Activated CD4-positive, alpha-beta T cell treated with anti-CD3 and anti-CD28 coated beads, Interleukin-2, amount 10 ng/mL, durations not matched to agents 7 days and 5 days (primary cell): Measurements from ENCODE around the gene IPMK. TPM values are rescaled to one million over a fixed set of nuclear protein-coding genes. Genes with fewer than 3 reads are reported as not detected.

Experiments
- CTCF ChIA-PET: fragments of 350-600 bp; sonication (Branson Sonifier 250); formaldehyde crosslinking; loops from one replicate; lab custom pipeline; 2021; ENCODE audit warnings: antibody characterized with exemption; lab: Charles Lee
- POLR2A ChIA-PET: fragments of 350-600 bp; sonication (Branson Sonifier 250); formaldehyde crosslinking; loops from one replicate; lab custom pipeline; 2021; ENCODE audit warnings: antibody characterized with exemption; lab: Charles Lee
- DNase-seq: peaks from one replicate; pipeline ENCODE4 v3.0.0-alpha.2; 2020
- H3K27ac Mint-ChIP-seq: one replicate; pipeline ENCODE4 v1.8.0; 2021; ENCODE audit warnings: mild to moderate bottlenecking, moderate library complexity, mixed read lengths
- H3K27me3 Mint-ChIP-seq: one replicate; pipeline ENCODE4 v1.8.0; 2021; ENCODE audit warnings: mixed read lengths
- H3K36me3 Mint-ChIP-seq: one replicate; pipeline ENCODE4 v1.8.0; 2021; ENCODE audit warnings: low read depth, mixed read lengths
- H3K4me1 Mint-ChIP-seq: one replicate; pipeline ENCODE4 v1.8.0; 2021; ENCODE audit warnings: mixed read lengths
- H3K4me3 Mint-ChIP-seq: one replicate; pipeline ENCODE4 v1.8.0; 2021; ENCODE audit warnings: mild to moderate bottlenecking, moderate library complexity, mixed read lengths
- H3K9me3 Mint-ChIP-seq: one replicate; pipeline ENCODE4 v1.8.0; 2021; ENCODE audit warnings: mixed read lengths
- total RNA-seq, 2 experiments: library from RNA; stranded (reverse); gene quantifications; one replicate each; pipeline ENCODE4 v1.2.3, GENCODE V29; 2021

IPMK gene
- total RNA-seq = 1 to 10 TPM; 4.8 to 5.7 TPM

- peak within 1 kb of the TSS; percentile 98 for H3K27ac Mint-ChIP-seq
- H3K27me3 Mint-ChIP-seq = no peaks in the 10 kb centered on the region
- peak; percentile 94 for DNase-seq
- POLR2A ChIA-PET = interaction anchor here (0.6 kb wide), 1 partner anchor 117 kb away, joined by 3 read pairs; no protein-coding TSS in a partner anchor
- CTCF ChIA-PET = no interaction called here
- H3K4me1 Mint-ChIP-seq = peaks cover 48% of the 10 kb centered on the region
- H3K9me3 Mint-ChIP-seq = no peaks in the 10 kb centered on the region
- H3K36me3 Mint-ChIP-seq = peaks cover 5% of the 10 kb centered on the region
- peak within 1 kb of the TSS; percentile 99 for H3K4me3 Mint-ChIP-seq
These were observed at the start of gene IPMK for GRCh38 chr10:58267713-58268453. IPMK (minus strand) TSS chr10:58267894; CDS start chr10:58267611, 283 bp downstream.

- no peaks in the 10 kb centered on the region for H3K4me1 Mint-ChIP-seq
- CTCF ChIA-PET = no interaction called here
- H3K36me3 Mint-ChIP-seq = no peaks in the 10 kb centered on the region
- no peak overlapping the region for H3K4me3 Mint-ChIP-seq
- peaks cover 9% of the 10 kb centered on the region for H3K27me3 Mint-ChIP-seq
- H3K9me3 Mint-ChIP-seq = no peaks in the 10 kb centered on the region
- H3K27ac Mint-ChIP-seq = no peak overlapping the region
- DNase-seq = no peak
- POLR2A ChIA-PET = no interaction called here
These were observed 49.2 kb upstream of the IPMK start for GRCh38 chr10:58316874-58317273.

GRCh38 chr10:58311026-58311425, 43.3 kb upstream of the IPMK start:
- H3K4me3 Mint-ChIP-seq = no peak overlapping the region
- no peaks in the 10 kb centered on the region for H3K9me3 Mint-ChIP-seq
- no peaks in the 10 kb centered on the region for H3K36me3 Mint-ChIP-seq
- ChIA-PET CTCF (no interaction called here), POLR2A (no interaction called here)
- no peaks in the 10 kb centered on the region for H3K4me1 Mint-ChIP-seq
- H3K27ac Mint-ChIP-seq = no peak overlapping the region
- H3K27me3 Mint-ChIP-seq = peaks cover 23% of the 10 kb centered on the region
- DNase-seq = no peak

GRCh38 chr10:58307676-58308075, 40.0 kb upstream of the IPMK start:
- POLR2A ChIA-PET = no interaction called here
- CTCF ChIA-PET = no interaction called here
- peaks cover 20% of the 10 kb centered on the region for H3K27me3 Mint-ChIP-seq
- no peaks in the 10 kb centered on the region for H3K4me1 Mint-ChIP-seq
- no peak overlapping the region for H3K27ac Mint-ChIP-seq
- H3K36me3 Mint-ChIP-seq = no peaks in the 10 kb centered on the region
- H3K4me3 Mint-ChIP-seq = no peak overlapping the region
- no peak for DNase-seq
- no peaks in the 10 kb centered on the region for H3K9me3 Mint-ChIP-seq

DNA sequence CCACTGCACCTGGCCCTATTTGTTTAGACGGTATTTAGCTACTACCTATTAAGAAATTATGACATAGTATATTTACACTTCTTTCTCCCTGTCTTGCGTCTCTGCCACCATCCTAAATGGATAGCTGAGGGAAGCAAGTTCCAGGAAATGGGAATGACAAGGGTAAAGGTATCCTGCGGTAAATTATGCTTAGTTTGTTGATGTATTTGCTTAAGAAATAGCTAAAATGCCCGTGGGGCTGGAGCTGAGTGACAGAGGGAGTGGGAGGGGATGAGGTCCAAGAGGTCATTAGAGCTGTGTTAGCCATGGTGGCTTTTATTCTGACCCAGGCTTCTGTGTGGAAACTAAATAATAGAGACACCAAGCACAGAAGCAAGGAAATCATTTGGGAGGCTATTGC, 38.1 kb upstream of the IPMK start:
- Mint-ChIP-seq H3K27me3 (peaks cover 33% of the 10 kb centered on the region), H3K36me3 (no peaks in the 10 kb centered on the region), H3K9me3 (no peaks in the 10 kb centered on the region), H3K4me1 (no peaks in the 10 kb centered on the region), H3K27ac (no peak overlapping the region), H3K4me3 (no peak overlapping the region)
- DNase-seq = no peak
- ChIA-PET POLR2A (no interaction called here), CTCF (no interaction called here)

- Mint-ChIP-seq H3K27ac (no peak overlapping the region), H3K27me3 (peaks cover 27% of the 10 kb centered on the region), H3K4me3 (no peak overlapping the region), H3K4me1 (peaks cover 2% of the 10 kb centered on the region), H3K36me3 (no peaks in the 10 kb centered on the region), H3K9me3 (no peaks in the 10 kb centered on the region)
- CTCF ChIA-PET = interaction anchor here (0.6 to 1.1 kb wide), 2 partner anchors 81 to 140 kb away, joined by 3 to 7 read pairs; partner anchors contain the start of gene TFAM
- POLR2A ChIA-PET = no interaction called here
- DNase-seq = no peak
These were observed 36.5 kb upstream of the IPMK start for GRCh38 chr10:58304099-58304633.

- H3K4me1 Mint-ChIP-seq = peaks cover 2% of the 10 kb centered on the region
- H3K9me3 Mint-ChIP-seq = no peaks in the 10 kb centered on the region
- no peaks in the 10 kb centered on the region for H3K36me3 Mint-ChIP-seq
- H3K4me3 Mint-ChIP-seq = no peak overlapping the region
- H3K27ac Mint-ChIP-seq = no peak overlapping the region
- H3K27me3 Mint-ChIP-seq = peaks cover 25% of the 10 kb centered on the region
- ChIA-PET CTCF (no interaction called here), POLR2A (no interaction called here)
- DNase-seq = no peak
These were observed 34.6 kb upstream of the IPMK start for GRCh38 chr10:58302254-58302653.

DNA sequence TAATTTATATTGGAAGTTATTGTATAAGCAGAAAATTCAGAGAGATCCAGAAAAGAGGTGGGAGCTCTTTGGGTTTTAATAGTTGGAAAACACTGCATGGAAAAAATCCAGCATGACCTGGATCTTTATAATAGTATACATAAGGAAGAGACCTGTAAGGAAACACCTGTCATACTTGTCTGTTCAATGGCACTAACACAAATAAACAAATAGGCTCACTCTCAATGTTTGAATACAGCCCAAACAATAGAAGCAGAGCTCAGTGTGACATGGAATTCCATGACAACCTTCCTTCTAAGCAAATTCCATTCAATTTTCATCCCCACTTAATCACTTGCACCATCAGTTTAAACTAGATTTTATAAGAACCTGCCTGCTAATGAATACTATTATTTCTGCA, 33.0 kb upstream of the IPMK start:
- CTCF ChIA-PET = interaction anchor here (1.4 kb wide), 1 partner anchor 84 kb away, joined by 3 read pairs; no protein-coding TSS in a partner anchor
- POLR2A ChIA-PET = no interaction called here
- Mint-ChIP-seq H3K27ac (no peak overlapping the region), H3K4me3 (no peak overlapping the region), H3K27me3 (peaks cover 16% of the 10 kb centered on the region), H3K36me3 (no peaks in the 10 kb centered on the region), H3K9me3 (no peaks in the 10 kb centered on the region), H3K4me1 (peaks cover 2% of the 10 kb centered on the region)
- DNase-seq = no peak

GRCh38 chr10:58299580-58299979, 31.9 kb upstream of the IPMK start:
- POLR2A ChIA-PET = no interaction called here
- peak; percentile 69 for DNase-seq

GRCh38 chr10:58293989-58294388, 26.3 kb upstream of the IPMK start:
- Mint-ChIP-seq H3K4me3 (no peak overlapping the region), H3K9me3 (no peaks in the 10 kb centered on the region)

More at GRCh38 chr10:58299580-58299979, 31.9 kb upstream of the IPMK start:
- H3K4me1 Mint-ChIP-seq = peaks cover 2% of the 10 kb centered on the region
- no peaks in the 10 kb centered on the region for H3K36me3 Mint-ChIP-seq
- CTCF ChIA-PET = interaction anchor here (0.6 to 1.4 kb wide), 5 partner anchors 12 to 792 kb away, joined by 3 to 4 read pairs (median 3); no protein-coding TSS in a partner anchor
- peaks cover 16% of the 10 kb centered on the region for H3K27me3 Mint-ChIP-seq
- no peak overlapping the region for H3K4me3 Mint-ChIP-seq
- no peaks in the 10 kb centered on the region for H3K9me3 Mint-ChIP-seq
- H3K27ac Mint-ChIP-seq = no peak overlapping the region

GRCh38 chr10:58291538-58292174, 24.0 kb upstream of the IPMK start:
- Mint-ChIP-seq H3K36me3 (no peaks in the 10 kb centered on the region), H3K4me1 (peaks cover 1% of the 10 kb centered on the region), H3K27ac (no peak overlapping the region), H3K27me3 (no peaks in the 10 kb centered on the region), H3K4me3 (no peak overlapping the region), H3K9me3 (no peaks in the 10 kb centered on the region)
- DNase-seq = peak; percentile 58
- POLR2A ChIA-PET = interaction anchor here (0.6 kb wide), 1 partner anchor 58 kb away, joined by 5 read pairs; no protein-coding TSS in a partner anchor
- CTCF ChIA-PET = interaction anchor here (1.0 to 1.5 kb wide), 5 partner anchors 9 to 119 kb away, joined by 3 to 7 read pairs (median 4); no protein-coding TSS in a partner anchor

More at GRCh38 chr10:58293989-58294388, 26.3 kb upstream of the IPMK start:
- H3K27ac Mint-ChIP-seq = no peak overlapping the region
- H3K4me1 Mint-ChIP-seq = peaks cover 1% of the 10 kb centered on the region
- H3K27me3 Mint-ChIP-seq = no peaks in the 10 kb centered on the region
- ChIA-PET CTCF (no interaction called here), POLR2A (no interaction called here)
- no peaks in the 10 kb centered on the region for H3K36me3 Mint-ChIP-seq
- no peak for DNase-seq

DNA sequence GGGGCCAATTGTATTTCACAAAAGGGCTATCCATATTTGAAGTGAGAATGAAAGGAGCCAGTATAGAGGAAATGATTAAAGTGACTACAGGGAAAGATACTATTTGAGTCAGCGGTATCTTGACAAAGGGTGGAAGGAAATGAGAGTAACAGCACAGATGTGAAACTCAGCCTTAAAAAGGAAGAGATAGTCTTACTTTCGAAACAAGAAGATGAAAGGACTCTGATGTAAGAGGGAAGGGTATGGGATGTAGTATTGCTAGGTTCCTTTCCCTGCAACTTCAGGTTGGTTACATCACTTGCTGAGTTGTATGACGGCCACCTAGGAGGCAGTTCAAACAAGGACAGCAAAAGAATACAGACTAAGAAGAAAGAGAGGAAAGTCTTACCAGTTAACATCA, 14.9 kb upstream of the IPMK start:
- peak overlapping the region; percentile 72 for H3K27ac Mint-ChIP-seq
- no peaks in the 10 kb centered on the region for H3K9me3 Mint-ChIP-seq
- no peaks in the 10 kb centered on the region for H3K27me3 Mint-ChIP-seq
- CTCF ChIA-PET = interaction anchor here (1.8 kb wide), 1 partner anchor 9 kb away, joined by 7 read pairs; no protein-coding TSS in a partner anchor
- peak overlapping the region; percentile 5 for H3K4me3 Mint-ChIP-seq
- DNase-seq = peak; percentile 17
- POLR2A ChIA-PET = no interaction called here
- H3K4me1 Mint-ChIP-seq = peaks cover 25% of the 10 kb centered on the region
- peaks cover 23% of the 10 kb centered on the region for H3K36me3 Mint-ChIP-seq
